ENCODE results near the gene REPIN1.

Gene REPIN1

GRCh38 chr7:150406567-150407421 is 38.2 kb downstream of the REPIN1 start:
- no peak for DNase-seq (ENCODE audit: low read depth, low spot score)

GRCh38 chr7:150407588-150408392 is 39.2 kb downstream of the REPIN1 start:
- DNase-seq (ENCODE audit: low read depth, low spot score): no peak

GRCh38 chr7:150408393-150409299 is 40.0 kb downstream of the REPIN1 start:
- DNase-seq (ENCODE audit: low read depth, low spot score): no peak

GRCh38 chr7:150409300-150410030 is 40.8 kb downstream of the REPIN1 start:
- no peak for DNase-seq (ENCODE audit: low read depth, low spot score)

GRCh38 chr7:150410131-150410530 is 41.5 kb downstream of the REPIN1 start:
- no peak for DNase-seq (ENCODE audit: low read depth, low spot score)

GRCh38 chr7:150410680-150411346 is 42.2 kb downstream of the REPIN1 start:
- DNase-seq (ENCODE audit: low read depth, low spot score): no peak

GRCh38 chr7:150411606-150412005 is 43.0 kb downstream of the REPIN1 start:
- DNase-seq (ENCODE audit: low read depth, low spot score): no peak

- no peak for DNase-seq (ENCODE audit: low read depth, low spot score)
Observed at GRCh38 chr7:150412016-150412415, 43.4 kb downstream of the REPIN1 start.

GRCh38 chr7:150412518-150413488 is 44.2 kb downstream of the REPIN1 start:
- DNase-seq (ENCODE audit: low read depth, low spot score): no peak

- DNase-seq (ENCODE audit: low read depth, low spot score): no peak
Observed at GRCh38 chr7:150413640-150414081, 45.0 kb downstream of the REPIN1 start.

- no peak for DNase-seq (ENCODE audit: low read depth, low spot score)
Observed at GRCh38 chr7:150415161-150416153, 46.8 kb downstream of the REPIN1 start.

GRCh38 chr7:150417239-150417638 is 48.6 kb downstream of the REPIN1 start:
- no peak for DNase-seq (ENCODE audit: low read depth, low spot score)

- DNase-seq (ENCODE audit: low read depth, low spot score): no peak
Observed at GRCh38 chr7:150417863-150418262, 49.2 kb downstream of the REPIN1 start.

GRCh38 chr7:150420242-150420641 is 51.6 kb downstream of the REPIN1 start:
- no peak for DNase-seq (ENCODE audit: low read depth, low spot score)

GRCh38 chr7:150420987-150421674 is 52.5 kb downstream of the REPIN1 start:
- DNase-seq (ENCODE audit: low read depth, low spot score): peak; percentile 56

- DNase-seq (ENCODE audit: low read depth, low spot score): no peak
Observed at GRCh38 chr7:150421831-150422230, 53.2 kb downstream of the REPIN1 start.
